HG02623 (cell line): ENCODE measurements around the gene COL21A1.

Experiments
- ATAC-seq: cut with Tn5 transposase; IDR thresholded peaks from one replicate; pipeline ENCODE4 v1.9.1; 2021; ENCODE audit warnings: moderate library complexity; ENCODE audit not compliant: unreplicated experiment

COL21A1 gene

GRCh38 chr6:56193846-56194245, 53.5 kb downstream of the COL21A1 start:
- no peak for ATAC-seq

DNA sequence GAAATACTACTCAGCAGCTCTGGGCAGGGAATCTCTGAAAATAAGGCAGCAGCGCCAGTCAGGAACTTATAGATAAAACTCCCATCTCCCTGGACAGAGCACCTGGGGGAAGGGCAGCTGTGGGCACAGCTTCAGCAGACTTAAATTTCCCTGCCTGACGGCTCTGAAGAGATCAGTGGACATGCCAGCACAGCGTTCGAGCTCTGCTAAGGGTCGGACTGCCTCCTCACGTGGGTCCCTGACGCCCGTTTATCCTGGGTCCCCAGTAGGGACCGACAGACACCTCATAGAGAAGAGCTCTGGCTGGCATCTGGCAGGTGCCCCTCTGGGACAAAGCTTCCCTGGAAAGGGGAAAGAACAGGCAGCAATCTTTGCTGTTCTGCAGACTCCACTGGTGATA, 59.0 kb downstream of the COL21A1 start:
- no peak for ATAC-seq

DNA sequence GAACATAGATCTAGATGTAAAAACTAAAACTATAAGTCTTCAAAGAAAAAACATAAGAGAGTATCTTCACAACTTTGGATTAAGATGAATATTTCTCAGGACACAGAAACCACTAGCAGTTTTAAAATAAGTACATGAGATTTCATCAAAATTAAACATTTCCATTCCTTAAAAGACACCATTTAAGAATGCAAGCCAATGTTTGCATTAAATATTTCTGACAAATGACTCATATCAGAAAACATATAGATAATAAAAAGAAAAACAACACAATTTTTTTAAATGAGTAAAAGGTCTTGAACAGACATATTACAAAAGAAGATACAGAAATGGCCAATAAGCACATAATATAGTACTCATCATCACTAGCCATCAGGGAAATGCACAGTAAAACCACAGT, 59.7 kb downstream of the COL21A1 start:
- ATAC-seq: no peak

DNA sequence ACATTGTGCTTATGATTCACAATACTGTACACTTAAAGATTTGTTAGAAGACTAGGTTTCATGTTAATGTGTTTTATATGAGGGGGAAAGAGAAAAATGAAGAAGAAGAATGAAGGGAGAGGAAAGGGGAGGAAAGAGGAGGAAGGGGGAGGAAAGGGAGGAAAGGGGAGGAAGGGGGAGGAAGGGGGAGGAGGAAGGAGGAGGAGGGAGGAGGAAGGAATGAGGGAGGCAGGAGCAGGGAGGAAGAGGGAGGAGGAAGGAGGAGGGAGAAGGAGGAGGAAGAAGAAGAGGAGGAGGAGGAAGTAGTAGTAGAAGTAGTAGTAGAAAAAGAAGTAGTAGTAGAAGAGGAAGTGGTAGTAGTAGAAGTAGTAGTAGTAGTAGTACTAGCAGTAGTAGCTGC, 70.6 kb downstream of the COL21A1 start:
- ATAC-seq: no peak

DNA sequence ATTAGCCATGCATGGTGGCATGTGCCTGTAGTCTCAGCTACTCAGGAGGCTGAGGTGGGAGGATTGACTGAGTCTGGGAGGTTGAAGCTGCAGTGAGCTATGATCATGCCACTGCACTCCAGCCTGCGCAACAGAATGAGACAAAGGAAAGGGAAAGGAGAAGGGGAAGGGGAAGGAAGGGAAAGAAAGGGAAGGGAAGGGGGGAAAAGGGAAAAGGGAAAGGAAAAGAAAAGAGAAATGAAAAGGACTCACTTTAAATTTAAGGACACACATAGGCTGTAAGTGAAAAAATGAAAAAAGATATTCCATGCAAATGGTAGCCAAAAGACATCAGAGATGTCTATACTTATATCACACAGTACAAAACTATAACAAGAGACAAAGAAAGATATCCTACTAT, 74.2 kb downstream of the COL21A1 start:
- no peak for ATAC-seq

GRCh38 chr6:56172144-56172543, 75.2 kb downstream of the COL21A1 start:
- ATAC-seq: no peak

DNA sequence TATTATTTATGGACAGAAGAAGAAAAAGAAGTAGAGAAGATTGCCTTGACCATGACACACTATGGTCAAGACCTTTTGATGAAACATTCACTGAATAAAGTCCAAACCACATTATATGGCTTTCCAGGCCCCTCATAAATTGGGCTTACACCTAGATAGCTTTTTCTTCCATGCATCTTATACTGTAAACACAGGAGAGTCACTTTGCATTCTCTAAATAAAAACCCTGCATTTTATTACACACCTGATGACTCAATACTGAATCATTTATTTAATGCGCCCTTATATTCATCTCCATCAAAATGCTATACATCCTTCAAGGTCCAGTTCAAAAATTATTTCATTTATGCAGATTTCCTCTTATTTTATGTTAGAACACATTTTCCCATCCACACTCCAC, 78.0 kb downstream of the COL21A1 start:
- ATAC-seq: no peak

DNA sequence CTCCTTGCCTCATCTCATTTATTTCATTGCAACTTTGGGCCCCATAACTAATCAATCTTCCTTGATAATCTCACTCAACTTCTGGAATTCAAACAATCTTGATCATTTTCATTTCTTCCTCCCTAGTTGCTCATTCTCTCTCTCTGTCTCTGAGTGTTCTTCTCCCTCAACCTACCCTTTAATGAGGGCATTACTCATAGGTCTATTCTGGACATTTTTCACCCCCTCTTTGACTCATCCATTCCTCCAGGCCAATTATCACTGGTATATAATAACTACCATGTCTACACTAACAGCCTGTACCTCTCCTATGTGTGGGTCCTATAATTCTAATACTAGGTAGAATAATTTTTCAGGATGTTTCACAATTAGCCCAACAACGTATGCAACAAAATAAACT, 78.8 kb downstream of the COL21A1 start:
- ATAC-seq: no peak

DNA sequence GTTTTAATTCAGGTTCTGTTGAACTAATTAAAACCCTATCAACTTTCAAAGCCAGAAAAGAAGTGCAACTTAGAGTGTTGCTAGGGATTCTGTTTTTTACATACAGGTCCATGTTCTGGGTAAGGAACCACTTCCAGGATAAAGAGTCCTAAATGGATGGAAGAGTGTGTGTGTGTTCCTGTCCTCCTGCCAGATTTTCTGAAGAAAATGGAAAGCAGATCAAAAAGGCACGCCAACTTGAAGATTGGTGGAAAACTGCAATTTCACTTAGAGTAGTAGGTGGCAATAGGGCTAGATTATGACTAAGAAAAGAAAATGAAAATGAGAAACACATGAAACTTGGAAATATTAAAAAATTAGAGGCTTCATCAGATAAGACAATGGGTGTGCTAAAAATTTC, 85.3 kb downstream of the COL21A1 start:
- no peak for ATAC-seq

DNA sequence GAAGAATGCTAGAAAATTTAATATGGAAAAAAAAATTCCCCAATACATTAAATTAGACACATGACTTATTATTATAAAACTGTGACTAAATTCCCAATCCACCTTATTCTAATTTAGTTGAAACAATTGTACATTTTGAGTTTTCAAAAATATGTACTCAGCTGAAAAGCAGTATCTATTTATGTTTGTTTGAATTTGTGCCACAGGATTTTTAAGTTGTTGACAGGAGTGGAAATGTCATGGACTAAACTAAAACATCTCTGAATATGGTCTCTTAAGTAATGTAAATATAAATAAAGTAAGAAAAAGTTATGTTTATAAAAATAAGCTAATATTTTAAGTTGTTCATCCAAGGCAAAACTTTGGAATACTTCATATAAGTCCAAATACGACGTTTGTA, 86.9 kb downstream of the COL21A1 start:
- ATAC-seq: no peak

GRCh38 chr6:56158571-56158970, 88.8 kb downstream of the COL21A1 start:
- no peak for ATAC-seq

- no peak for ATAC-seq
Measured at GRCh38 chr6:56156643-56157042, 90.7 kb downstream of the COL21A1 start.

DNA sequence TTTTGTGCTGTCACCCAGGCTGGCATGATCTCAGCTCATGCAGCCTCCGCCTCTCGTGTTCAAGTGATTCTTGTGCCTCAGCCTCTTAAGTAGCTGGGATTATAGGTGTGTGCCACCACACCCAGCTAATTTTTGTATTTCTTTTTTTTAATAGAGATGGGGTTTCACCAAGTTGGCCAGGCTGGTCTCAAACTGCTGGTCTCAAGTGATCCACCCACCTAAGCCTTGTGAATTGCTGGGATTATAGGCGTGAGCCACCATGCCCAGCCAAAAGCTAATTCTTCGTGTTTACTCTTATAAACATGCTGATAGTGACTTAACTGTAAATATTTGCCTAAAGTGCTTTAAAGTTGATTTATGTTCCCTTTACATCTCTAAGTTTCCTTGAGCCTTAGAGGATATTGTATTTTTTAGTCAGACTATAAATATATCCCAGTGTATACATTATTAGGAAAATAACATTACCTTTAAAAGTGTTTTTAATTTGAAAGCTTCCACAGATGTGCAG, 91.7 kb downstream of the COL21A1 start:
- no peak for ATAC-seq

GRCh38 chr6:56154076-56154475, 93.3 kb downstream of the COL21A1 start:
- ATAC-seq: no peak

DNA sequence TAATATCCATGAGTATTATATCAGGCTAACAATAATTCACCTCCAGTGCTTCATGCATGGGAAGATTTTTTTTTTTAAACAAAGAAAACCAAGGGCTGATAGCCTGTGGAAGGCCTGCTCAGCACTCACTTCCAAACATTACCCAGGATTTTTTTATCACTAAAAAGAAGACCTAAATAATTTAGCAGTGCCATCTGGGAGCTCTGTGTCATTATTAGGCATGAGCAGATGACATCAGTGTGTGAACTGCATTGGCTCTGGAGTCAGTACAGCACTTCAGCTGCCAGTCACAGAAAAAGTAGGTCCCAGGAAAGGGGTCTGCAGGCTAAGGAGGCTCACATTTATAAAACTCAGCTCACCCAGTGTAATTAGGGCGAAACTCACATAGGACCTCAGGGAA, 94.8 kb downstream of the COL21A1 start:
- no peak for ATAC-seq

GRCh38 chr6:56151609-56152224, 95.7 kb downstream of the COL21A1 start:
- no peak for ATAC-seq

- ATAC-seq: no peak
Measured at GRCh38 chr6:56148488-56149186, 98.7 kb downstream of the COL21A1 start.

DNA sequence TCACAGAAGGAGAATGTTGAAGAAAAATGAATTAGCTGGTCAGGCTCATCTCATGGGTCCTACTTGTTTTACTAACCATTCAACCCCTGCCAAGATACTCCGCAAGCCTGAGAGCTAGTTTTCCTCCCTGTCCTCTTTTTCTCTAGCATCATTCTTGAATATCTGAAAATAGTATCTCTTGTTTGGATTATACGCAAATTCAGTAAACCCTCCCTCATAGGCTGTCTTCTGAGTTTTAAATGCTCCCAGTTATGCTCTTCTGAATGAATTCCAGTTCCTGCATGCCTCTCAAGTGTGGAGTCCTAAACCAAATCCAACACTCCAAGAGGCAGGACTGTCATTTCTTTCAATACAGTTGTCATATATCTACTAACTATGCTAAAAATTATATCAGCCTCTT, 99.6 kb downstream of the COL21A1 start:
- ATAC-seq: no peak

DNA sequence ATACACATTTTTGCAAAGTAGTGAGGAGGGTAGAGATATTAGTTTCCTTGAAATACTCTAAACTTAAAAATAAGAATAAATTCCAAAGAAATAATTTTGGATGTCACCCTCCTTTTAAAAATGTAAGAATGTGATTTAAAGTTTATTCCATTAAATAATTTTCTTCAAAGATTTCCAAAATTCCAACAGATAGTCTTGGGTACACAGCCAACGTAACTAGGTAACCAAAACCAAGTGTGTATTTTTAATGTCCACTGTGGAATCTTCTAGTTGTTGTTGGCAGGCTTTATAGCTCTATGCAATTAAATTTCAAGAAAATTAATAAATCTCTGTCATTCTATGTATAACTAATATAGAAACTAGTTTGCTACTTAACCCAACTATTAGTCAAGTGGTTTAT, 101.3 kb downstream of the COL21A1 start:
- no peak for ATAC-seq

DNA sequence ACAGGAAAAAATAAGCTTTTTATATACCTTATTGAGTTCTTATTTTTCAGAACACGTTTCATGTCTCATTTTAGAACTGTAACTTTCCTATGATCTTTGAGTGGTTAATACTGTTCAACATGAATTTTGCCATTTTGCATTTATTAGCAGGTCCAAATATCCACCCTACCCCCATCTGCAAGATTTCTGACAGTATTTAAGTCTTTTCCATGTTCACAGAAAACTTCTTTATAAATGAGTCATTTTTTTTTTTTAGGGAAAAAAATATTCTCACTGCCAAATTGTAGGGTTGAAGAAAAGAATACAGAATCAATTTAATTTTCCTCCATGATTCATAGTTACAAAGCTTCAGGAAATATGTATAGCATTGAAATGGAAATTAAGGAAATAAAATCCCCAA, 101.8 kb downstream of the COL21A1 start:
- ATAC-seq: no peak

DNA sequence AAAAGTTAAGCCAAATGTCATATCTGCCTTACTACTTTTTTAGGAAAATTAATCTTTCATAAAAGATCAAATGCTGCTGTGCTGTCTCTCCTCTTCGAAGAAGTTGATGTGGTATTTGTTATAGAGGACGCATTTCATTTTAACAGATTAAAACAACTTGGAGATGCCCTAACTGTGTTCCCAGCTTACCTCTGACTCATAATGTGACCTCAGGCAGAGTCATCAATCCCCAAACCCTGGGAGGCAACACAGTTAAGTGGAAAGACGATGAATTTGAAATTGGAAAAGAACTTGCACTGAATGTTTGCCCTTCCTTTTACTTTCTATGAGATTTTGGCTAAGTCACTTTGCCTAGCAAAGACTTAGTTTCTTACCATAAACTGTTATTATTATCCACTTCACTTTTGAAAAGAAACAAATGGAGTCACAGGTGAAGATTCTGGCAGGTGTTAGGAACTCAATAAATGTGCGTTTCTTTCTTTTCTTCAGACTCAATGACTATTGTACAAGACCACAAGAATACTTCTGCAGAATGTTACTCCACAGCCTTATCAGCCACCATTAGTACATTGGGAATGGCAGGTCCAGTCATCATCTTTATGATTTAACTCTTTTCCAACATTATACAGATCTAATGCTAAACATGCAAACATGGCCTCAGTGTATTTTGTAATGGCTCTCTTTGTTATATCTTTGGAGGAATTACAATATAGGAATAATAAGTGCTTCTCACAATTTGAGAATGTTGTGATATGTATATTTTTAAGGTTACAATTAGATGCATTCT, 102.6 kb downstream of the COL21A1 start:
- no peak for ATAC-seq

DNA sequence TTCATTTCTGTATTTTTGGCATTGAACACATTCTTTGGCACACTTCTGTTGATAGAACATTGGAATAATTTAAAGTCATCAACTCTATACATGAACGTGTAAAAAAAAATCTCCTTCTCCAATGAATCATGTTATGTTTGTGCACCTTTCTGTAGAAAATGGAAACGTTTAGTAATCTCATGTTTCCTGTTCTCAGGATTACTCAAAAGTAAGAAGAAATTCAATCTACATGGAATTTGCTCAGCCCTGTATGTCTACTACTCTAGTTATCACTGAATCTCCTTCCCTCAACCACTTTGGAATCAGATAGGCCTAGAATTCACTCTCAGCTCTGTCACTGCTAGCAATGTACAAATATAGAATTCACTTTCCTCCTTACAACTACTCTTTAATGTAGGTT, 103.6 kb downstream of the COL21A1 start:
- ATAC-seq: no peak
